ENCODE measurements around the gene MTERF1.

MTERF1 gene

DNA sequence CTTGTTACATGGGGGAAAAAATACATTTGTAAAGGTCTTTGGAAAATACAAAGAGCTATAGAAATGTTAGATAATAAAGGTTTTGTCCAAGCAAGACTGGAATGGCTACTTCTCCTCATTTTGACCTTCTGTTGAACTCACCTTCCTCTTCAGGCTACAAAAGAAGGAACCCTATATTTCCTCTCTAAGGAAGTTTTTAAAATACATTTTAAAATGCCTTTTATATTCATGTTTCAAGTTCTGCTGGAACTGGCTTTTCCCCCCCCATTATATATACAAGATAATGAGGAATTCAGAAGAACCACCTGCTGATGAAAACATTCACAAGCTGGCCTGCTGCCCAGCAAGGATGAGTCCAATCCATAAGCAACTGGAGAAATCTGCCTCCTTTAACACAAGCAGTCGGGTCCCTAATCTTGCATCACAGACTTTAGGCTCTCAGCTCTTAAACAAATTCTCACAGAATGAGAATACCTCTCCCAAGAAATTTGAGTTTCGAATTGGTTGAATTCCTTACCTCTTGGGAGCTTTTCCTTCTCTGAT, 44.6 kb downstream of the MTERF1 start:
- Histone ChIP-seq H3K9me2 (replicated peaks; ENCODE audit: low read depth, low read length) (no peaks in the 10 kb centered on the region), H3K27me3 (ENCODE audit: insufficient read depth, low read length, poor library complexity, severe bottlenecking) (no peaks in the 10 kb centered on the region), H3K4me1 (ENCODE audit: insufficient read depth, low read length, poor library complexity, severe bottlenecking) (no peaks in the 10 kb centered on the region), H3F3A (ENCODE audit: low read depth) (no peaks in the 10 kb centered on the region), H3K36me3 (ENCODE audit: insufficient read depth, low read length) (no peaks in the 10 kb centered on the region), H3K4me2 (ENCODE audit: low read depth, low read length, poor library complexity, severe bottlenecking) (no peak overlapping the region), H3K9ac (ENCODE audit: low read depth, low read length, poor library complexity, severe bottlenecking) (no peak overlapping the region), H4K20me1 (ENCODE audit: insufficient read depth, low read length, poor library complexity, severe bottlenecking) (no peaks in the 10 kb centered on the region), H3K9me3 (ENCODE audit: insufficient read depth, low read depth, low read length) (no peaks in the 10 kb centered on the region), H2AFZ (ENCODE audit: low read length) (no peak overlapping the region), H3K4me3 (ENCODE audit: low read length, poor library complexity, severe bottlenecking) (no peak overlapping the region), H3K79me2 (ENCODE audit: insufficient read depth, low read length) (no peaks in the 10 kb centered on the region)
- TF ChIP-seq, protein P1, sequence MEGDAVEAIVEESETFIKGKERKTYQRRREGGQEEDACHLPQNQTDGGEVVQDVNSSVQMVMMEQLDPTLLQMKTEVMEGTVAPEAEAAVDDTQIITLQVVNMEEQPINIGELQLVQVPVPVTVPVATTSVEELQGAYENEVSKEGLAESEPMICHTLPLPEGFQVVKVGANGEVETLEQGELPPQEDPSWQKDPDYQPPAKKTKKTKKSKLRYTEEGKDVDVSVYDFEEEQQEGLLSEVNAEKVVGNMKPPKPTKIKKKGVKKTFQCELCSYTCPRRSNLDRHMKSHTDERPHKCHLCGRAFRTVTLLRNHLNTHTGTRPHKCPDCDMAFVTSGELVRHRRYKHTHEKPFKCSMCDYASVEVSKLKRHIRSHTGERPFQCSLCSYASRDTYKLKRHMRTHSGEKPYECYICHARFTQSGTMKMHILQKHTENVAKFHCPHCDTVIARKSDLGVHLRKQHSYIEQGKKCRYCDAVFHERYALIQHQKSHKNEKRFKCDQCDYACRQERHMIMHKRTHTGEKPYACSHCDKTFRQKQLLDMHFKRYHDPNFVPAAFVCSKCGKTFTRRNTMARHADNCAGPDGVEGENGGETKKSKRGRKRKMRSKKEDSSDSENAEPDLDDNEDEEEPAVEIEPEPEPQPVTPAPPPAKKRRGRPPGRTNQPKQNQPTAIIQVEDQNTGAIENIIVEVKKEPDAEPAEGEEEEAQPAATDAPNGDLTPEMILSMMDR (conservative IDR thresholded peaks at IDR 0.05; ENCODE audit: low read length), result no peak
- TF ChIP-seq EZH2phosphoT487 (IDR thresholded peaks at IDR 0.05; ENCODE audit: borderline replicate concordance), result no peak

GRCh38 chr7:91835091-91835825, 45.2 kb downstream of the MTERF1 start:
- Histone ChIP-seq H4K20me1 (ENCODE audit: insufficient read depth, low read length, poor library complexity, severe bottlenecking) (no peaks in the 10 kb centered on the region), H3K4me3 (ENCODE audit: low read length, poor library complexity, severe bottlenecking) (no peak overlapping the region), H3K4me1 (ENCODE audit: insufficient read depth, low read length, poor library complexity, severe bottlenecking) (no peaks in the 10 kb centered on the region), H3K27me3 (ENCODE audit: insufficient read depth, low read length, poor library complexity, severe bottlenecking) (no peaks in the 10 kb centered on the region), H3F3A (ENCODE audit: low read depth) (no peaks in the 10 kb centered on the region), H3K9me3 (ENCODE audit: insufficient read depth, low read depth, low read length) (no peaks in the 10 kb centered on the region), H2AFZ (ENCODE audit: low read length) (no peak overlapping the region), H3K4me2 (ENCODE audit: low read depth, low read length, poor library complexity, severe bottlenecking) (no peak overlapping the region), H3K36me3 (ENCODE audit: insufficient read depth, low read length) (no peaks in the 10 kb centered on the region), H3K79me2 (ENCODE audit: insufficient read depth, low read length) (no peaks in the 10 kb centered on the region), H3K9ac (ENCODE audit: low read depth, low read length, poor library complexity, severe bottlenecking) (no peak overlapping the region), H3K9me2 (replicated peaks; ENCODE audit: low read depth, low read length) (no peaks in the 10 kb centered on the region)
- TF ChIP-seq, protein P1 (conservative IDR thresholded peaks at IDR 0.05; ENCODE audit: low read length), result no peak
- no peak for TF ChIP-seq EZH2phosphoT487 (IDR thresholded peaks at IDR 0.05; ENCODE audit: borderline replicate concordance)

DNA sequence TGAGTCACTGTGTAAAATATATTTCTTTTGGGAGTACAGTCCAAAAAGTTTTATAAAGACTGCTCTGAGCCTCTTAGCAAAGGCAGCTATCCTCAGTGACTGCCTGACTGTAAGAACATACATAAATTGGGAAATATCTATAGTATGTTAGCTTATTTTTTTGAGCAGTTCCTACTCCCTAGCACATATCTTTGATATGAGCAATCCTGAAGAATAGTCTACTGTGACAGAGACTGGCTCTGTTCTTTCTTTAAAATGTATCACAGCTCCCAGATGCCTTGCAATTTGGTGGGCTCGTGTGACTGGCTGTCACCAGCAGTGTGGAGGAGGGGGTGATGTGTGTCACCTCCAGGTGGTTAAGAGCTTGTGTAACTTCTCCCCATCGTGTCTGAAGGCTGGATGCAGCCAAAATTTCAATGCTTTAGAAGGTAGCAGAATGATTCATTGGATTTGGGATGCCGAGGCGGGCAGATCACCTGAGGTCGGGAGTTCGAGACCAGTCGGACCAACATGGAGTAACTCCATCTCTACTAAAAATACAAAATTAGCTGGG, 47.9 kb downstream of the MTERF1 start:
- no peaks in the 10 kb centered on the region for H3K9me3 ChIP-seq (ENCODE audit: insufficient read depth, low read depth, low read length)
- H3K4me1 ChIP-seq (ENCODE audit: insufficient read depth, low read length, poor library complexity, severe bottlenecking), result no peaks in the 10 kb centered on the region
- TF ChIP-seq, protein P1 (conservative IDR thresholded peaks at IDR 0.05; ENCODE audit: low read length), result no peak
- no peak for TF ChIP-seq EZH2phosphoT487 (IDR thresholded peaks at IDR 0.05; ENCODE audit: borderline replicate concordance)
- no peaks in the 10 kb centered on the region for H3K27me3 ChIP-seq (ENCODE audit: insufficient read depth, low read length, poor library complexity, severe bottlenecking)
- no peak overlapping the region for H3K4me2 ChIP-seq (ENCODE audit: low read depth, low read length, poor library complexity, severe bottlenecking)
- no peaks in the 10 kb centered on the region for H3F3A ChIP-seq (ENCODE audit: low read depth)
- H3K9ac ChIP-seq (ENCODE audit: low read depth, low read length, poor library complexity, severe bottlenecking), result no peak overlapping the region
- H3K9me2 ChIP-seq (replicated peaks; ENCODE audit: low read depth, low read length), result no peaks in the 10 kb centered on the region
- H2AFZ ChIP-seq (ENCODE audit: low read length), result no peak overlapping the region
- no peaks in the 10 kb centered on the region for H3K36me3 ChIP-seq (ENCODE audit: insufficient read depth, low read length)
- no peaks in the 10 kb centered on the region for H4K20me1 ChIP-seq (ENCODE audit: insufficient read depth, low read length, poor library complexity, severe bottlenecking)
- no peak overlapping the region for H3K4me3 ChIP-seq (ENCODE audit: low read length, poor library complexity, severe bottlenecking)
- no peaks in the 10 kb centered on the region for H3K79me2 ChIP-seq (ENCODE audit: insufficient read depth, low read length)
